ENCODE data around the gene ADAM33.

ADAM33 gene

GRCh38 chr20:3707508-3707899 lies 25.7 kb upstream of the ADAM33 start:
- no peak for FAIRE-seq

GRCh38 chr20:3706774-3707507 lies 25.1 kb upstream of the ADAM33 start:
- FAIRE-seq: no peak

GRCh38 chr20:3705970-3706739 lies 24.3 kb upstream of the ADAM33 start:
- FAIRE-seq: no peak

GRCh38 chr20:3705491-3705969 lies 23.7 kb upstream of the ADAM33 start:
- no peak for FAIRE-seq

- no peak for FAIRE-seq
These were observed 22.3 kb upstream of the ADAM33 start for GRCh38 chr20:3704087-3704486.

GRCh38 chr20:3702611-3703391 lies 21.0 kb upstream of the ADAM33 start:
- FAIRE-seq: no peak

GRCh38 chr20:3701061-3701998 lies 19.5 kb upstream of the ADAM33 start:
- no peak for FAIRE-seq

GRCh38 chr20:3699037-3699436 lies 17.2 kb upstream of the ADAM33 start:
- FAIRE-seq: no peak

GRCh38 chr20:3698591-3699001 lies 16.8 kb upstream of the ADAM33 start:
- FAIRE-seq: no peak

GRCh38 chr20:3697588-3698305 lies 15.9 kb upstream of the ADAM33 start:
- no peak for FAIRE-seq

GRCh38 chr20:3696745-3697587 lies 15.2 kb upstream of the ADAM33 start:
- no peak for FAIRE-seq

GRCh38 chr20:3696200-3696599 lies 14.4 kb upstream of the ADAM33 start:
- no peak for FAIRE-seq

GRCh38 chr20:3694864-3695263 lies 13.1 kb upstream of the ADAM33 start:
- FAIRE-seq: no peak

- FAIRE-seq: no peak
These were observed 11.6 kb upstream of the ADAM33 start for GRCh38 chr20:3693376-3693775.

GRCh38 chr20:3692706-3693294 lies 11.0 kb upstream of the ADAM33 start:
- FAIRE-seq: no peak

- no peak for FAIRE-seq
These were observed 10.1 kb upstream of the ADAM33 start for GRCh38 chr20:3691897-3692296.

GRCh38 chr20:3691306-3691705 lies 9.5 kb upstream of the ADAM33 start:
- no peak for FAIRE-seq

- no peak for FAIRE-seq
These were observed 8.6 kb upstream of the ADAM33 start for GRCh38 chr20:3690413-3690812.

- FAIRE-seq: no peak
These were observed 8.2 kb upstream of the ADAM33 start for GRCh38 chr20:3689978-3690377.

GRCh38 chr20:3687655-3688054 lies 5.8 kb upstream of the ADAM33 start:
- no peak for FAIRE-seq
